Measurements from ENCODE around the gene TMEM213. TPM values are rescaled to one million over a fixed set of nuclear protein-coding genes. Genes with fewer than 3 reads are reported as not detected.

The TMEM213 gene
- total and polyA plus RNA-seq, 9 of the 15 experiments (the other 6 are each of a cell fraction or from before 2014, with no cell fraction given): not detected

DNA sequence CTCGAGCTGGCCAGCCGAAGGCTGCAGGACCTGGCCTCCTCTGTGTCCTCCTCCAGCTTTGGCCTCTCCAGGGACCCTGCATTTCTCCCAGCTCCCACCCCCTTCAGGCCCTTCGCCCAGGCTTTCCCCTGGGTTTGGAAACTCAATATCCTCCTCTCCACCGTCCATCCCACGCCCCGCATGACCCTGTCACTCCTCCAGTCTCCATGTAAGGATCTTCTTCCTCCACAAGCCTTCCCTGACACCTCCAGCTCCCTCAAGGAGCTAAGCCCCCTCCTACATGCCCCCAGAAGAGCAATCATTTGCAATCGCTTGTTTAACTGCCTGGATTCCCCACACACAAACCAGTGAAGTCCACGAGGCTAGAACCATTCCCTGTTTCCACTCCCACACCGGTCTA is 24.6 kb upstream of the TMEM213 start:
- H2AFZ ChIP-seq (ENCODE audit: low read depth, low read length): no peak overlapping the region
- POLR2A ChIA-PET: no interaction called here
- in situ Hi-C loops (cut with MboI) (no loop called here), intact Hi-C loops (cut with micrococcal nuclease) (no loop called here)
- no peak overlapping the region for H3K4me2 ChIP-seq (ENCODE audit: insufficient read depth, low read length)
- no peak overlapping the region for H3K9ac ChIP-seq (ENCODE audit: insufficient read depth in 1 of 2, low read depth in 2 of 2, low read length in 2 of 2)
- no peak for TF ChIP-seq CREBBP (IDR thresholded peaks at IDR 0.05; ENCODE audit: low read depth, low read length)
- no peak for TF ChIP-seq KDM4B (IDR thresholded peaks at IDR 0.05; ENCODE audit: borderline replicate concordance in 2 of 2, low read depth in 1 of 2)
- H4K20me1 ChIP-seq (replicated peaks; ENCODE audit: control insufficient read depth, insufficient read depth, low read length): no peaks in the 10 kb centered on the region
- no peaks in the 10 kb centered on the region for H3K79me2 ChIP-seq (ENCODE audit: control insufficient read depth, insufficient read depth, low read length)
- H3K27me3 ChIP-seq (ENCODE audit: control insufficient read depth in 2 of 2, insufficient read depth in 2 of 2, low read length in 2 of 2): peaks cover 15 to 49% of the 10 kb centered on the region in 2 experiments; a peak in 4 of 5 replicates
- no peak for FAIRE-seq
- no peak for ATAC-seq
- no peak for DNase-seq (ENCODE audit: extremely low read depth in 1 of 4, low spot score in 3 of 4)
- no peaks in the 10 kb centered on the region for H3K9me1 ChIP-seq (ENCODE audit: control insufficient read depth, insufficient read depth, low read length)
- BruUV-seq (replicated peaks): no TSS peak
- H3K9me3 ChIP-seq (replicated peaks; ENCODE audit: control insufficient read depth, insufficient read depth, low read depth, low read length): no peaks in the 10 kb centered on the region
- 1% methylated on average over 9 of the region's 9 CpGs for WGBS (ENCODE audit: insufficient coverage, low coverage, missing lambda C conversion rate)
- no peaks in the 10 kb centered on the region; a peak in 1 of 5 replicates for H3K4me1 ChIP-seq (replicated peaks in 1 of 2; ENCODE audit: control insufficient read depth in 2 of 2, insufficient read depth in 2 of 2, low read length in 2 of 2)
- no peak overlapping the region for H3K27ac ChIP-seq (ENCODE audit: extremely low read depth, low read depth, low read length)
- H3K4me3 ChIP-seq: no peak overlapping the region
- CTCF ChIA-PET (ENCODE audit: low intra/inter-chr PET ratio): no interaction called here
- H3K36me3 ChIP-seq (ENCODE audit: control insufficient read depth, insufficient read depth, low read length): no peaks in the 10 kb centered on the region

DNA sequence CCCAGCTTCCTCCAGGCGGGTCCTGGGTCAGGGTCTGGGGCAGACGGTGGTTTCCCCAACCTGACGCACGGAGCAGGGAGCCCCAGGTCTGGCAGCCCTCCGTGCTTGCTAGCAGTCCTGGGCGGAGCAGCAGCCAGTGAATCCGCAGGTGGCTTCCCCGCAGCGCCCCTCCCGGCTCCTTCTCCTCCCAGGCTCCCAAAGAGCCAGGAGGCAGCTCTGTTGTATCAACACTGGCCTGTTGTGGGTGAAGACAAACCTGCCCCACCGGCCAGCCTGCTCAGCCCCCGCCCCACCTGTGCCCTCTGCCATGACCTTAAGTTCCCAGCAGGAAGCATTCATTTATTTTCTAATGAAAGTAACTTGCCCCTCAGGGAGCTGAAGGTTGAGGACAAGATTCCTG is 24.0 kb upstream of the TMEM213 start:
- H3K9me1 ChIP-seq (ENCODE audit: control insufficient read depth, insufficient read depth, low read length): no peaks in the 10 kb centered on the region
- no peaks in the 10 kb centered on the region for H3K9me3 ChIP-seq (replicated peaks; ENCODE audit: control insufficient read depth, insufficient read depth, low read depth, low read length)
- no TSS peak for BruUV-seq (replicated peaks)
- no peak overlapping the region for H3K27ac ChIP-seq (ENCODE audit: extremely low read depth, low read depth, low read length)
- no peaks in the 10 kb centered on the region; a peak in 1 of 5 replicates for H3K4me1 ChIP-seq (replicated peaks in 1 of 2; ENCODE audit: control insufficient read depth in 2 of 2, insufficient read depth in 2 of 2, low read length in 2 of 2)
- peak; percentile 67 for ATAC-seq
- in situ Hi-C loops (cut with MboI): no loop called here
- no peak overlapping the region for H3K4me3 ChIP-seq
- no peak overlapping the region for H2AFZ ChIP-seq (ENCODE audit: low read depth, low read length)
- no peak overlapping the region for H3K4me2 ChIP-seq (ENCODE audit: insufficient read depth, low read length)
- H3K9ac ChIP-seq (ENCODE audit: insufficient read depth in 1 of 2, low read depth in 2 of 2, low read length in 2 of 2): no peak overlapping the region
- no peaks in the 10 kb centered on the region for H3K36me3 ChIP-seq (ENCODE audit: control insufficient read depth, insufficient read depth, low read length)
- 2% methylated on average over 12 of the region's 12 CpGs for WGBS (ENCODE audit: insufficient coverage, low coverage, missing lambda C conversion rate)
- CTCF ChIA-PET (ENCODE audit: low intra/inter-chr PET ratio): no interaction called here
- H3K79me2 ChIP-seq (ENCODE audit: control insufficient read depth, insufficient read depth, low read length): no peaks in the 10 kb centered on the region
- intact Hi-C loops (cut with micrococcal nuclease): no loop called here
- POLR2A ChIA-PET: no interaction called here
- peaks cover 13 to 43% of the 10 kb centered on the region in 2 experiments; a peak in 4 of 5 replicates for H3K27me3 ChIP-seq (ENCODE audit: control insufficient read depth in 2 of 2, insufficient read depth in 2 of 2, low read length in 2 of 2)
- FAIRE-seq: no peak
- no peak for DNase-seq (ENCODE audit: extremely low read depth in 1 of 4, low spot score in 3 of 4)
- H4K20me1 ChIP-seq (replicated peaks; ENCODE audit: control insufficient read depth, insufficient read depth, low read length): no peaks in the 10 kb centered on the region
- TF ChIP-seq SMARCE1 (IDR thresholded peaks at IDR 0.05) (no peak), ZNF347 (CRISPR knock-in tag; IDR thresholded peaks at IDR 0.05; ENCODE audit: low read depth) (no peak), POLR2AphosphoS2 (IDR thresholded peaks at IDR 0.05; ENCODE audit: low read length) (no peak), ZNF354B (CRISPR knock-in tag; IDR thresholded peaks at IDR 0.05) (no peak), NFE2L1 (tag; IDR thresholded peaks at IDR 0.05; ENCODE audit: borderline replicate concordance, low read depth) (no peak), ZNF764 (CRISPR knock-in tag; IDR thresholded peaks at IDR 0.05; ENCODE audit: low read depth) (no peak), NCOR1 (IDR thresholded peaks at IDR 0.05) (no peak), ZNF444 (CRISPR knock-in tag; IDR thresholded peaks at IDR 0.05) (no peak), SNRNP70 (optimal IDR thresholded peaks at IDR 0.05; ENCODE audit: low read depth, low read length) (no peak), ZNF134 (CRISPR knock-in tag; conservative IDR thresholded peaks at IDR 0.05) (no peak), EZH2 (IDR thresholded peaks at IDR 0.05; ENCODE audit: borderline replicate concordance, low read depth, low read length) (no peak), SMAD2 (IDR thresholded peaks at IDR 0.05; ENCODE audit: low read depth, low read length) (no peak)
